Astrocyte (in vitro differentiated cells and primary cell): ENCODE results near the gene NARS2.

ENCODE experiments used
- EZH2 ChIP-seq: IDR thresholded peaks from 2 replicates; pipeline ENCODE4 v1.6.1; 2012; ENCODE audit warnings: mild to moderate bottlenecking, low read length, inconsistent platforms; ENCODE audit not compliant: insufficient read depth
- TF ChIP-seq, protein P1 (sequence below): IDR thresholded peaks from 2 replicates; pipeline ENCODE4 v1.5.1; 2011; ENCODE audit warnings: low read depth, mild to moderate bottlenecking, inconsistent platforms, low read length, moderate library complexity; ENCODE audit not compliant: insufficient read depth

DNA sequence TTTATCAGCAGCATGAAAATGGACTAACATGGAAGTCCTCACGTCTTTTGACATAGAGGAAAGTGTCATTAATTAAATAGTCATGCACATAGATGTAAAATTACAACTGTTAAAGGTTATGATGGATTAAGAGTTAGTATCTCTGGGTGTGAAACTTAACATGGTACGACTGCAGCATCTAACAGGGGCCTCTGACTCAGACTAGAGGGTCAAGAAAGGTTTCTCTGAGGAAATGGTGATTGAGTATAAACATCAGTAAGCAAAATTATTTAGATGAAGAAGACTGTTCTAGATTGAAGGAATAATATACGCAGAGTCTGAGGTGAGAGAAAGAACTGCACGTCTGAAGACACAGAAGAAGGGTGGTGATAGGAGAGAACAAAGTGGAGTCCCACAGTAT is 114.9 kb downstream of the NARS2 start:
- TF ChIP-seq, protein P1, sequence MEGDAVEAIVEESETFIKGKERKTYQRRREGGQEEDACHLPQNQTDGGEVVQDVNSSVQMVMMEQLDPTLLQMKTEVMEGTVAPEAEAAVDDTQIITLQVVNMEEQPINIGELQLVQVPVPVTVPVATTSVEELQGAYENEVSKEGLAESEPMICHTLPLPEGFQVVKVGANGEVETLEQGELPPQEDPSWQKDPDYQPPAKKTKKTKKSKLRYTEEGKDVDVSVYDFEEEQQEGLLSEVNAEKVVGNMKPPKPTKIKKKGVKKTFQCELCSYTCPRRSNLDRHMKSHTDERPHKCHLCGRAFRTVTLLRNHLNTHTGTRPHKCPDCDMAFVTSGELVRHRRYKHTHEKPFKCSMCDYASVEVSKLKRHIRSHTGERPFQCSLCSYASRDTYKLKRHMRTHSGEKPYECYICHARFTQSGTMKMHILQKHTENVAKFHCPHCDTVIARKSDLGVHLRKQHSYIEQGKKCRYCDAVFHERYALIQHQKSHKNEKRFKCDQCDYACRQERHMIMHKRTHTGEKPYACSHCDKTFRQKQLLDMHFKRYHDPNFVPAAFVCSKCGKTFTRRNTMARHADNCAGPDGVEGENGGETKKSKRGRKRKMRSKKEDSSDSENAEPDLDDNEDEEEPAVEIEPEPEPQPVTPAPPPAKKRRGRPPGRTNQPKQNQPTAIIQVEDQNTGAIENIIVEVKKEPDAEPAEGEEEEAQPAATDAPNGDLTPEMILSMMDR = no peak
- no peak for TF ChIP-seq EZH2
